Measurements from ENCODE around the gene FLNA.
"Not testable (repeated sequence)": the region's sequence is repeated elsewhere in the genome, so short reads cannot be mapped to it uniquely, and the experiment has no call there.

Gene FLNA

GRCh38 chrX:154409222-154409871 lies 34.9 kb upstream of the FLNA start, which contains the start of gene DNASE1L1:
TSS of gene DNASE1L1 (minus strand) at chrX:154409254. CDS start at chrX:154405568, 3,686 bp downstream.
- Histone ChIP-seq H3K27ac (ENCODE audit: low read depth, low read length) (peak within 1 kb of the TSS; percentile 78), H3K4me3 (ENCODE audit: low read depth in 1 of 2, low read length in 2 of 2) (peak within 1 kb of the TSS; percentile 51 to 72), H3K9me3 (ENCODE audit: control insufficient read depth in 1 of 2, low read length in 2 of 2) (no peaks in the 10 kb centered on the region), H3K4me1 (ENCODE audit: control insufficient read depth in 1 of 2, insufficient read depth in 2 of 2, low read length in 2 of 2) (peaks cover 7 to 10% of the 10 kb centered on the region in 2 donors), H3K9ac (ENCODE audit: low read depth in 1 of 2, low read length in 2 of 2) (peak within 1 kb of the TSS; percentile 63 to 74), H3K36me3 (ENCODE audit: control insufficient read depth in 1 of 2, insufficient read depth in 2 of 2, low read length in 2 of 2) (no peaks in the 10 kb centered on the region), H3K27me3 (ENCODE audit: control insufficient read depth in 1 of 2, insufficient read depth in 2 of 2, low read length in 2 of 2) (no peaks in the 10 kb centered on the region)

GRCh38 chrX:154408659-154409221 lies 34.3 kb upstream of the FLNA start:
- Histone ChIP-seq H3K4me1 (ENCODE audit: control insufficient read depth in 1 of 2, insufficient read depth in 2 of 2, low read length in 2 of 2) (peaks cover 7 to 10% of the 10 kb centered on the region in 2 donors), H3K9ac (ENCODE audit: low read depth in 1 of 2, low read length in 2 of 2) (peak overlapping the region; percentile 57 to 74), H3K36me3 (ENCODE audit: control insufficient read depth in 1 of 2, insufficient read depth in 2 of 2, low read length in 2 of 2) (no peaks in the 10 kb centered on the region), H3K27me3 (ENCODE audit: control insufficient read depth in 1 of 2, insufficient read depth in 2 of 2, low read length in 2 of 2) (no peaks in the 10 kb centered on the region), H3K27ac (ENCODE audit: low read depth, low read length) (peak overlapping the region; percentile 25), H3K9me3 (ENCODE audit: control insufficient read depth in 1 of 2, low read length in 2 of 2) (no peaks in the 10 kb centered on the region), H3K4me3 (ENCODE audit: low read depth in 1 of 2, low read length in 2 of 2) (peak overlapping the region; percentile 51 to 72)

- no peaks in the 10 kb centered on the region for H3K27me3 ChIP-seq (ENCODE audit: control insufficient read depth in 1 of 2, insufficient read depth in 2 of 2, low read length in 2 of 2)
- H3K36me3 ChIP-seq (ENCODE audit: control insufficient read depth in 1 of 2, insufficient read depth in 2 of 2, low read length in 2 of 2): peaks cover 10 to 16% of the 10 kb centered on the region in 2 donors
- peaks cover 8 to 14% of the 10 kb centered on the region in 2 donors for H3K4me1 ChIP-seq (ENCODE audit: control insufficient read depth in 1 of 2, insufficient read depth in 2 of 2, low read length in 2 of 2)
- no peaks in the 10 kb centered on the region for H3K9me3 ChIP-seq (ENCODE audit: control insufficient read depth in 1 of 2, low read length in 2 of 2)
- H3K9ac ChIP-seq (ENCODE audit: low read depth in 1 of 2, low read length in 2 of 2): no peak overlapping the region
- no peak overlapping the region for H3K27ac ChIP-seq (ENCODE audit: low read depth, low read length)
- H3K4me3 ChIP-seq (ENCODE audit: low read depth in 1 of 2, low read length in 2 of 2): no peak overlapping the region
Observed at GRCh38 chrX:154404625-154405192, 30.3 kb upstream of the FLNA start.

GRCh38 chrX:154403858-154404257 lies 29.4 kb upstream of the FLNA start:
- Histone ChIP-seq H3K27ac (ENCODE audit: low read depth, low read length) (no peak overlapping the region), H3K4me1 (ENCODE audit: control insufficient read depth in 1 of 2, insufficient read depth in 2 of 2, low read length in 2 of 2) (peaks cover 12 to 20% of the 10 kb centered on the region in 2 donors), H3K9ac (ENCODE audit: low read depth in 1 of 2, low read length in 2 of 2) (no peak overlapping the region), H3K36me3 (ENCODE audit: control insufficient read depth in 1 of 2, insufficient read depth in 2 of 2, low read length in 2 of 2) (peaks cover 19 to 23% of the 10 kb centered on the region in 2 donors), H3K27me3 (ENCODE audit: control insufficient read depth in 1 of 2, insufficient read depth in 2 of 2, low read length in 2 of 2) (no peaks in the 10 kb centered on the region), H3K9me3 (ENCODE audit: control insufficient read depth in 1 of 2, low read length in 2 of 2) (no peaks in the 10 kb centered on the region), H3K4me3 (ENCODE audit: low read depth in 1 of 2, low read length in 2 of 2) (no peak overlapping the region)

GRCh38 chrX:154403192-154403591 lies 28.8 kb upstream of the FLNA start:
- H3K27ac ChIP-seq (ENCODE audit: low read depth, low read length): no peak overlapping the region
- H3K9me3 ChIP-seq (ENCODE audit: control insufficient read depth in 1 of 2, low read length in 2 of 2): no peaks in the 10 kb centered on the region
- H3K9ac ChIP-seq (ENCODE audit: low read depth in 1 of 2, low read length in 2 of 2): no peak overlapping the region
- H3K4me1 ChIP-seq (ENCODE audit: control insufficient read depth in 1 of 2, insufficient read depth in 2 of 2, low read length in 2 of 2): peaks cover 12 to 16% of the 10 kb centered on the region in 2 donors
- H3K27me3 ChIP-seq (ENCODE audit: control insufficient read depth in 1 of 2, insufficient read depth in 2 of 2, low read length in 2 of 2): no peaks in the 10 kb centered on the region
- H3K36me3 ChIP-seq (ENCODE audit: control insufficient read depth in 1 of 2, insufficient read depth in 2 of 2, low read length in 2 of 2): peaks cover 19 to 23% of the 10 kb centered on the region in 2 donors
- no peak overlapping the region for H3K4me3 ChIP-seq (ENCODE audit: low read depth in 1 of 2, low read length in 2 of 2)

- Histone ChIP-seq H3K36me3 (ENCODE audit: control insufficient read depth in 1 of 2, insufficient read depth in 2 of 2, low read length in 2 of 2) (peaks cover 19 to 23% of the 10 kb centered on the region in 2 donors), H3K4me1 (ENCODE audit: control insufficient read depth in 1 of 2, insufficient read depth in 2 of 2, low read length in 2 of 2) (peaks cover 12 to 16% of the 10 kb centered on the region in 2 donors), H3K4me3 (ENCODE audit: low read depth in 1 of 2, low read length in 2 of 2) (no peak overlapping the region), H3K27ac (ENCODE audit: low read depth, low read length) (no peak overlapping the region), H3K9me3 (ENCODE audit: control insufficient read depth in 1 of 2, low read length in 2 of 2) (no peaks in the 10 kb centered on the region), H3K27me3 (ENCODE audit: control insufficient read depth in 1 of 2, insufficient read depth in 2 of 2, low read length in 2 of 2) (no peaks in the 10 kb centered on the region), H3K9ac (ENCODE audit: low read depth in 1 of 2, low read length in 2 of 2) (no peak overlapping the region)
Observed at GRCh38 chrX:154402622-154403127, 28.2 kb upstream of the FLNA start.

GRCh38 chrX:154401918-154402621 lies 27.6 kb upstream of the FLNA start:
- H3K9ac ChIP-seq (ENCODE audit: low read depth in 1 of 2, low read length in 2 of 2): no peak overlapping the region
- no peaks in the 10 kb centered on the region for H3K27me3 ChIP-seq (ENCODE audit: control insufficient read depth in 1 of 2, insufficient read depth in 2 of 2, low read length in 2 of 2)
- H3K27ac ChIP-seq (ENCODE audit: low read depth, low read length): no peak overlapping the region
- no peak overlapping the region for H3K4me3 ChIP-seq (ENCODE audit: low read depth in 1 of 2, low read length in 2 of 2)
- H3K36me3 ChIP-seq (ENCODE audit: control insufficient read depth in 1 of 2, insufficient read depth in 2 of 2, low read length in 2 of 2): peaks cover 19 to 23% of the 10 kb centered on the region in 2 donors
- H3K9me3 ChIP-seq (ENCODE audit: control insufficient read depth in 1 of 2, low read length in 2 of 2): no peaks in the 10 kb centered on the region
- peaks cover 12 to 16% of the 10 kb centered on the region in 2 donors for H3K4me1 ChIP-seq (ENCODE audit: control insufficient read depth in 1 of 2, insufficient read depth in 2 of 2, low read length in 2 of 2)

GRCh38 chrX:154401045-154401799 lies 26.8 kb upstream of the FLNA start:
- Histone ChIP-seq H3K27ac (ENCODE audit: low read depth, low read length) (no peak overlapping the region), H3K9ac (ENCODE audit: low read depth in 1 of 2, low read length in 2 of 2) (no peak overlapping the region), H3K36me3 (ENCODE audit: control insufficient read depth in 1 of 2, insufficient read depth in 2 of 2, low read length in 2 of 2) (peaks cover 19 to 23% of the 10 kb centered on the region in 2 donors)

GRCh38 chrX:154400369-154400817 lies 26.0 kb upstream of the FLNA start:
- H3K27ac ChIP-seq (ENCODE audit: low read depth, low read length): not testable (repeated sequence)

More at GRCh38 chrX:154401045-154401799, 26.8 kb upstream of the FLNA start:
- Histone ChIP-seq H3K4me3 (ENCODE audit: low read depth in 1 of 2, low read length in 2 of 2) (no peak overlapping the region), H3K27me3 (ENCODE audit: control insufficient read depth in 1 of 2, insufficient read depth in 2 of 2, low read length in 2 of 2) (no peaks in the 10 kb centered on the region), H3K9me3 (ENCODE audit: control insufficient read depth in 1 of 2, low read length in 2 of 2) (no peaks in the 10 kb centered on the region), H3K4me1 (ENCODE audit: control insufficient read depth in 1 of 2, insufficient read depth in 2 of 2, low read length in 2 of 2) (peaks cover 12 to 16% of the 10 kb centered on the region in 2 donors)

More at GRCh38 chrX:154400369-154400817, 26.0 kb upstream of the FLNA start:
- H3K36me3 ChIP-seq (ENCODE audit: control insufficient read depth in 1 of 2, insufficient read depth in 2 of 2, low read length in 2 of 2): peaks cover 19 to 23% of the 10 kb centered on the region in 2 donors
- H3K4me1 ChIP-seq (ENCODE audit: control insufficient read depth in 1 of 2, insufficient read depth in 2 of 2, low read length in 2 of 2): peaks cover 12 to 16% of the 10 kb centered on the region in 2 donors
- not testable (repeated sequence) for H3K27me3 ChIP-seq (ENCODE audit: control insufficient read depth in 1 of 2, insufficient read depth in 2 of 2, low read length in 2 of 2); H3K4me3 ChIP-seq (ENCODE audit: low read depth in 1 of 2, low read length in 2 of 2); H3K9me3 ChIP-seq (ENCODE audit: control insufficient read depth in 1 of 2, low read length in 2 of 2); H3K9ac ChIP-seq (ENCODE audit: low read depth in 1 of 2, low read length in 2 of 2)
